Immature natural killer cell (primary cell): ENCODE measurements around the gene SCUBE2. TPM values are rescaled to one million over a fixed set of nuclear protein-coding genes. Genes with fewer than 3 reads are reported as not detected.
A peak's percentile ranks its signal among the peaks of the same experiment; 100 is the strongest.

Experiments
- DNase-seq, 3 donors: peaks; one replicate each; pipeline ENCODE4 v3.0.0; 2022; ENCODE audit warnings: mixed read lengths in 1 of 3
- H3K27ac Mint-ChIP-seq, 6 donors: one replicate each; pipeline ENCODE4 v1.8.0; 2020; ENCODE audit warnings: mixed read lengths in 6 of 6, mild to moderate bottlenecking in 5 of 6, inconsistent platforms in 4 of 6, moderate library complexity in 3 of 6
- H3K27me3 Mint-ChIP-seq, 3 donors: one replicate each; pipeline ENCODE4 v1.8.0; 2020 to 2021; ENCODE audit warnings: low read depth in 3 of 3, mild to moderate bottlenecking in 3 of 3, mixed read lengths in 3 of 3, moderate library complexity in 3 of 3, inconsistent platforms in 1 of 3
- H3K36me3 Mint-ChIP-seq, 3 donors: one replicate each; pipeline ENCODE4 v1.8.0; 2020; ENCODE audit warnings: mixed read lengths in 3 of 3, inconsistent platforms in 2 of 3, mild to moderate bottlenecking in 2 of 3
- H3K4me1 Mint-ChIP-seq, 2 donors: one replicate each; pipeline ENCODE4 v1.8.0; 2020; ENCODE audit warnings: inconsistent platforms in 2 of 2, mild to moderate bottlenecking in 2 of 2, mixed read lengths in 2 of 2, moderate library complexity in 1 of 2
- H3K4me3 Mint-ChIP-seq, 5 donors: one replicate each; pipeline ENCODE4 v1.8.0; 2020; ENCODE audit warnings: mild to moderate bottlenecking in 5 of 5, mixed read lengths in 5 of 5, inconsistent platforms in 3 of 5, moderate library complexity in 3 of 5
- H3K9me3 Mint-ChIP-seq, 6 donors: one replicate each; pipeline ENCODE4 v1.8.0; 2020; ENCODE audit warnings: mild to moderate bottlenecking in 6 of 6, mixed read lengths in 6 of 6, inconsistent platforms in 4 of 6, moderate library complexity in 3 of 6
- polyA plus RNA-seq, 3 donors: library from polyadenylated mRNA; unstranded; fragments of 300-500 nt; fragmentation: Illumina TruSeq; gene quantifications; one replicate each; pipeline ENCODE4 v1.2.3, GENCODE V29; 2021

The SCUBE2 gene
- polyA plus RNA-seq, 3 donors from 2014 or later = not detected

DNA sequence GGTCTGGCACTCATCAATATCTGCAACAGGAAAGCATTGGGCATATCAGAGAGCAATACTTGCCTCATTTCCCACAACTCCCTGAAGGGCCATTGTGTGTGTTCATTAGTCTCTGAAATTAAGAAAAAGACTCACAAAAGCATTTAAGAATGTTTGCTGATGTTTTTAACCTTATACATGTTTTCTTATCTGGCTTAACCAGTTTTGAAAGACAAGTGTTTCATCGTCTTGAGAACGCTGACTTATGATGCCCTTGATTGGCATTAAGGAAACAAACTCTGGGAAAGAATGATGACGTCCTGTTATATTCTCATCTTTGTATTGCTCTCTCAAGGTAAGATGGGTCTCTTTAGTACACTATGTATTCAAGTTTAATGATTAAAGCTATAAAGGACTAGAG is 32.0 kb downstream of the SCUBE2 start:
- no peak for DNase-seq
- peaks cover 0 to 2% of the 10 kb centered on the region in 2 donors for H3K4me1 Mint-ChIP-seq
- no peaks in the 10 kb centered on the region for H3K9me3 Mint-ChIP-seq
- no peaks in the 10 kb centered on the region for H3K36me3 Mint-ChIP-seq
- peaks cover 0 to 2% (median under 1%) of the 10 kb centered on the region in 3 donors for H3K27me3 Mint-ChIP-seq
- no peak overlapping the region for H3K27ac Mint-ChIP-seq
- no peak overlapping the region for H3K4me3 Mint-ChIP-seq

DNA sequence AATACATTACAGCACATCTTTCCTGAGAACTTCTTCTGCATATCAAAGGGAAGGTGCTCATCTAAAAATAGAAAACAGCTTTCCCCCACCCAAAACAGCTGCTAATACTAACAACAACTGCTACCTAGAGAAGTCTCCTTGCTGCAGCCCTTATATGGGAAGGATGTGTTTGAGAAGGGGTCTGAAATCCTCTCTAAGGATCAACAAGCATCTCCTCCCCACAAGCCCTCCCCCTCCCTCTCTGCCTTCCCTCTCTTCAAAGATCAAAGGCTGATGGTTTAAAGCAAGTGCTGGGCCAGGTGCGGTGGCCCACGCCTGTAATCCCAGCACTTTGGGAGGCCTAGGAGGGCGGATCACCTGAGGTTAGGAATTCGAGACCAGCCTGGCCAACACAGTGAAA is 33.5 kb downstream of the SCUBE2 start:
- Mint-ChIP-seq H3K4me1 (no peaks in the 10 kb centered on the region), H3K27ac (no peak overlapping the region), H3K9me3 (no peaks in the 10 kb centered on the region), H3K27me3 (peaks cover 0 to 2% (median 0%) of the 10 kb centered on the region in 3 donors), H3K4me3 (no peak overlapping the region), H3K36me3 (no peaks in the 10 kb centered on the region)
- DNase-seq = no peak

DNA sequence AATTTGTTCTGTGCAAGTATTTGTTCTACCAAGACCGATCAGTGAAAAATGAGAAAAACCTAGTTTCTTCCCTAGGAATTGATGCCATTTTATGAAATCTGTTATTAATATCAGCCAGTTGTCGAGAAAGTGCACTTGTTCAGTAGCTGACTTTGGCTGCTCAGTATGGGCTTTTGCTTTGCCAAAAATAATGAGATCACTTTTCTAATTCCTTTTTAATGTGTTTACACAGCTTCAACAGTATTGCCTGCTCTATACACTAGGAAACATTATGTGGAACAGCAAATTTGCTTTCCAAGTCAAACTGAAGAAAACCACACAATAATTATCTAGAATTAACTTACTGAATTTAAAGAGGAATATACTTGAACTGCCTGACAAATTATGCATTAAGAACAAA is 34.4 kb downstream of the SCUBE2 start:
- Mint-ChIP-seq H3K27me3 (peaks cover 0 to 2% (median 0%) of the 10 kb centered on the region in 3 donors), H3K9me3 (no peaks in the 10 kb centered on the region), H3K4me1 (no peaks in the 10 kb centered on the region), H3K27ac (no peak overlapping the region), H3K36me3 (no peaks in the 10 kb centered on the region), H3K4me3 (no peak overlapping the region)
- DNase-seq = no peak

DNA sequence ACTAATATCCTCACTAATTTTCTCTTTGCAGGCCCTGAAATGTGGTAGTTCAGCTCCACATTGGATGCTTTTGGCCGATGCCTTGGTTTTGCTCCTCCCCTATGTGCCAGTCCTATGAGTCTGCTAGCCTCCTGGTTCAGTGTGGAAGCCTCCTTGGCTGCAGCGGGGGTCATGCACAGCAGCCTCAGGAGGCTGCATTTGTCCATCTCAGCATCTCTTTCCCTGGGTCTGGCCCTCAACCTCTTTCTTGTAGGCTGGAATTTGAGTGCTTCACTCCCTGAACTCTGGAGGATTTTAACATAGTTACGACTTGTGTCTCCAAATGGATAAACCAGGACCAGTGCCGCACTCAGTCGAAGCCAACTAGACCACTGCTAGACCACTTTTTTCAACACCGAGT is 34.9 kb downstream of the SCUBE2 start:
- no peak for DNase-seq
- H3K4me1 Mint-ChIP-seq = no peaks in the 10 kb centered on the region
- H3K9me3 Mint-ChIP-seq = no peaks in the 10 kb centered on the region
- H3K27me3 Mint-ChIP-seq = peaks cover 0 to 2% (median 0%) of the 10 kb centered on the region in 3 donors
- no peaks in the 10 kb centered on the region for H3K36me3 Mint-ChIP-seq
- no peak overlapping the region for H3K27ac Mint-ChIP-seq
- no peak overlapping the region for H3K4me3 Mint-ChIP-seq

DNA sequence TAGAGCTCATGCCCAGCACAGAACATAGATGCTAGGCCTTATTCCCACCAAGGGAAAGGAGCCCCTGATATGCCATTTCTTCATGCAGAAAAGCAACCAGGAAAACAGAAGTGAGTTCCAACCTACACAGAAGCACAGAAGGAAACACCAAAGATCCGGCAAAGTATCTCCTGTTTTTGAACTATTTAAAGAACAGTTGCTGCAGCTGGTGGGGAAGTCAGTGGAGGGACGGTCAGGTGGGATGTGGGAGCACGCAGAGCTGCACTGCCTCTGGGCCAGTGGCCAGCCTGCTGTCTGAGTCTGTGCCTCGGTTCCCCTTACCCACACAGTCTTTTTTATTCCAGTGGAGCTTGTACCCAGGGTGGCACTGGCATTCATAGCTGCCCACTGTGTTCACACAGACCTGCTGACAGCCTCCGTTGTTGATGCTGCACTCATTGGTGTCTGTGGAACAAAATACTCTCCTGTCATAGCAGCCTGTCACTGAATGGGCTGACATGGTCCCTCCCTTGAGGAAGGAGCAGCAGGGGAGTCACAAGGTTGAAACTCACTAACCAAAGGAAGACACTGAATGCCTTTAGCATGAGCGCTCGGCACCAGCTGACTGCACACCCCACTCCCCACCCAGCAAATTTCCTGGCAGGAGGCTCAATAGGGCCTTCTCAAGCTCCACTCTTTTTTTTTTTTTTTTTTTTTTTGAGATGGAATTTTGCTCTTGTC is 37.9 kb downstream of the SCUBE2 start:
- H3K27ac Mint-ChIP-seq = peak overlapping the region in 1 of 6 donors; percentile 48
- H3K27me3 Mint-ChIP-seq = peaks cover 0 to 2% (median 0%) of the 10 kb centered on the region in 3 donors
- no peaks in the 10 kb centered on the region for H3K36me3 Mint-ChIP-seq
- no peaks in the 10 kb centered on the region for H3K4me1 Mint-ChIP-seq
- H3K4me3 Mint-ChIP-seq = no peak overlapping the region
- H3K9me3 Mint-ChIP-seq = no peaks in the 10 kb centered on the region
- DNase-seq = no peak

DNA sequence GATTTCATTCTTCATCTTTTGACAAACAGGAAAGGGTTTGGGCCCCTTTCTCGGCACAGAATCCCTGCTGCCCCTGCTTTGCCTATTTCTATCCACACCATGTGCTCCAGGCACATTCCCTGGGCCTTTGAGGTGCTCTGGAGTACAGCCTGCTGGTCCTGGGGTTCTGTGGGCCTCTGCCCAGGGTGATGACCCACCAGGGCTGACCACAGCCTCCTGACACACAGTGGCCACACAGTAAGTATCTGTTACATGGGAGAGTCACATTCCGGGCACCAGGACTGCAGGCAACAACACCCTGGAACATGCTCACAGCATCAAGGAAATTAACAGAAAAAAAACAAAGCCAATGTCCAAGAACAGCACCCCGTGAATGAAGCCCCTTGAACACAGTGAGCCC is 39.1 kb downstream of the SCUBE2 start:
- H3K9me3 Mint-ChIP-seq = no peaks in the 10 kb centered on the region
- no peaks in the 10 kb centered on the region for H3K36me3 Mint-ChIP-seq
- peaks cover 0 to 2% (median under 1%) of the 10 kb centered on the region in 3 donors for H3K27me3 Mint-ChIP-seq

DNA sequence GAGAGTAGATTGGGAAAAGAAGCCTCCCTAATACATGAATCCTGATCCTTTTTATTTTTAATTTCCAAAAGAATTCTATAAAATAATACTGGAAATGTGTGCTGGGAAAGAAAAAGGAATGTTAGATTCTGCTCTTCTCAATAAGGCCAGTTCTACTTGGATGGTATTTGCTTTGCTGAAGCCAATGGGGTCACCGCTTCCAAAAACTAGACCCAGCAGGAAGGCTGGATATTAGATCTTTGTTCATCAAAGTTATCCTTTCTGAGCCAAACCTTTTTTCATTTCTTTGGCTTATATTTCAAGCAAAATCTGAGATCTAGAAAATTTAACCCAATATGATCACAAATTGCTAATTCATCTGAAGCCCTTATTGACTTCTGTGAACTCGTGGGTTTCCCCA is 41.4 kb downstream of the SCUBE2 start:
- no peaks in the 10 kb centered on the region for H3K9me3 Mint-ChIP-seq
- peaks cover 0 to 2% (median 2%) of the 10 kb centered on the region in 3 donors for H3K27me3 Mint-ChIP-seq
- H3K27ac Mint-ChIP-seq = no peak overlapping the region
- DNase-seq = no peak
- H3K36me3 Mint-ChIP-seq = no peaks in the 10 kb centered on the region
- no peaks in the 10 kb centered on the region for H3K4me1 Mint-ChIP-seq
- no peak overlapping the region for H3K4me3 Mint-ChIP-seq

More for the DNA sequence above, 39.1 kb downstream of the SCUBE2 start:
- DNase-seq = no peak
- H3K4me1 Mint-ChIP-seq = no peaks in the 10 kb centered on the region
- H3K4me3 Mint-ChIP-seq = no peak overlapping the region
- H3K27ac Mint-ChIP-seq = no peak overlapping the region

DNA sequence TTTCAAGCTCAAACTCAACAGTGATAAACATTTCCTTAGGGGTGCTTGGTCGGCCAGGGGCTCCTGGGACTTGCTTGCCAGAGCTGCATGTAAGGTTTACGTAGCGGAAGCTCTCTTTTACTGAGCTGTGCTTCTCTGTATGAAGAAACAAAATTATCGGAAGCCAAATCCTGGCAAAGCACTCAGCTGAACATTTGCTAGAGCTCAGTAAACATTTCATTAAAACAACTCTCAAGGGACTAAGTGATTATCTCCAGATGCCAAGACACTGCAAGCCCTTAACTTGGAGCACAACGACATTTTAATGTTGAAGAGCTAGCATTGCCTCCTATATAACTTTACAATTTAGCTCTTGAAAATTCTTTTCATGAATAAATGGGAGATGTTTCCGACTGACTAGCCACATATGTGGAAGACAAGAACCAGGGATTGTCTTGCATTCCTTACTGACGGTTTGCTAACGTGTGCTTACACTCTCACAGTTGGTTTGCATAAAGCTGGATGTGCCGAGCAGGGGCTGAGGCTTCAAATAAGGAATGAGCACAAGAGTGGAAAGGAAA is 43.4 kb downstream of the SCUBE2 start:
- Mint-ChIP-seq H3K4me3 (no peak overlapping the region), H3K27me3 (peaks cover 0 to 2% (median 0%) of the 10 kb centered on the region in 3 donors), H3K27ac (no peak overlapping the region)

DNA sequence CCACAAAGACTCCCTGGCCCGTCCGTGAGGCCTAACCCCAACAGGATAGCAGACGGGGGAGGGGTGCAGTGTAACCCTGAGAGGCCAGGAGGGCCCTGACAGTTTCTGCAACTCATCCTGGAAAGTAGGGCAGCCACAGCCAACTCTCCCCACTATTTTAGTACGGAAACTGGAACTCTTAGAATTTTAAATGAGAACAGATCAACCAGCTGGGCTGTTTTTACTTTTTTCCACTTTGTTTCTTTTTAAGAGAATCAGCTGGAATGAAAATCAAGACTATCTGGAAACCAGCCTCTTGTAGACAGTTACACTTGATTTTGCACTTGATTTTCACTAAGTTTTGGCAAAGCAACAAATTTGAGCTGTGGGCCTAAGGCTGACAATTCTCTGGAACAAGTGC is 44.9 kb downstream of the SCUBE2 start:
- H3K9me3 Mint-ChIP-seq = no peaks in the 10 kb centered on the region
- H3K4me1 Mint-ChIP-seq = no peaks in the 10 kb centered on the region
- no peak overlapping the region for H3K27ac Mint-ChIP-seq
- H3K36me3 Mint-ChIP-seq = no peaks in the 10 kb centered on the region
- peaks cover 0 to 2% (median 0%) of the 10 kb centered on the region in 3 donors for H3K27me3 Mint-ChIP-seq
- H3K4me3 Mint-ChIP-seq = no peak overlapping the region
- DNase-seq = no peak

More for the DNA sequence above, 43.4 kb downstream of the SCUBE2 start:
- H3K4me1 Mint-ChIP-seq = no peaks in the 10 kb centered on the region
- no peak for DNase-seq
- H3K9me3 Mint-ChIP-seq = no peaks in the 10 kb centered on the region
- H3K36me3 Mint-ChIP-seq = no peaks in the 10 kb centered on the region

DNA sequence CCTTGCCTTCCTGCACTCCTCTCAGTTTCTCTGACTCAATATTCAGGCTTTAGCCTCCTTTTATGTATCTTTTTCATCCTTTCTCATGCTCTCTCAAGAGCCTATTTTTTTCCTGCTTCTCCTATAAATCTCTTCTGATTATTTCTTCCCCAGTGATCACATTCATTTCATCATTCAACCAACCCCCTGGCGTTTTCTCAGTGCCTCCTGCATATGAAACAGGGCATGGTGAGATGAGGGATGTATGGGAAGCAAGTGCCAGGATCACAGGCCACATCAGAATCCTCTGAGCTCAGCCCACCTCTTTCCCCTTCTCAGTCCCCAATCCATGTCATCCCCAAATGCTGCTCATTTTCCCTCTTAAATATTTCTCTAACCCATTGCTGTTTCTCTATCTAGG is 48.9 kb downstream of the SCUBE2 start:
- H3K4me1 Mint-ChIP-seq = no peaks in the 10 kb centered on the region
- H3K27ac Mint-ChIP-seq = no peak overlapping the region
- no peaks in the 10 kb centered on the region for H3K36me3 Mint-ChIP-seq
- peaks cover 0 to 5% (median 4%) of the 10 kb centered on the region in 3 donors for H3K27me3 Mint-ChIP-seq
- H3K4me3 Mint-ChIP-seq = no peak overlapping the region
- H3K9me3 Mint-ChIP-seq = no peaks in the 10 kb centered on the region
- DNase-seq = no peak

DNA sequence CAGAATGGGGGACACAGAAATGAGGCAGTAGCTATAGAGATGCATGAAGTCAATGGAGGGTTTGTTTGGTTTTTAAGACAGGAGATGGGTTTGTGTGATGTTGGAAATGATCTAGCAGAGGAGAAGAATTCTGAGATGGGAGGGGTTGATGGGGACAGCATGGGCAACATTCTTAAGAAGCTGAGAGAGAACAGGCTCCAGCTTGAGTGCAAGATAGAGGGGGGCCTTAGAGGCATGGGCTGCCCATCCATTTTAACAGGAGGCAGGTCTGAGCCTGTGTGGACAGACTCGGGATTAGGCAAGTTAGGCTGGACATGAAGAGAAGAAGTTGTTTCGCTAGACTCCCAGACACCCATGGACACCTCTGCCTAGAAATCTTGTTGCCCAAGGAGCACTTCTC is 49.7 kb downstream of the SCUBE2 start:
- Mint-ChIP-seq H3K4me3 (no peak overlapping the region), H3K4me1 (no peaks in the 10 kb centered on the region), H3K27ac (no peak overlapping the region), H3K9me3 (no peaks in the 10 kb centered on the region), H3K36me3 (no peaks in the 10 kb centered on the region), H3K27me3 (peaks cover 0 to 4% (median 3%) of the 10 kb centered on the region in 3 donors)
- no peak for DNase-seq

DNA sequence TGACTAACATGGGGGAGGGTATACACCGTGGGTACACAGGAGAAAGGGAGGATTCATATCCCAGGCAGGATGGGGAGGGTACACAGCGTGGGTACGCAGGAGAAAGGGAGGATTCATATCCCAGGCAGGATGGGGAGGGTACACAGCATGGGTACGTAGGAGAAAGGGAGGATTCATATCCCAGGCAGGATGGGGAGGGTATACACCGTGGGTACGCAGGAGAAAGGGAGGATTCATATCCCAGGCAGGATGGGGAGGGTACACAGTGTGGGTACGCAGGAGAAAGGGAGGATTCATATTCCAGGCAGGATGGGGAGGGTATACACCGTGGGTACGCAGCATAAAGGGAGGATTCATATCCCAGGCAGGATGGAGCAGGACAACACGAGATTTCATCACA is 51.0 kb downstream of the SCUBE2 start:
- Mint-ChIP-seq H3K27me3 (peaks cover 0 to 4% (median 3%) of the 10 kb centered on the region in 3 donors), H3K4me1 (no peaks in the 10 kb centered on the region), H3K36me3 (no peaks in the 10 kb centered on the region), H3K9me3 (no peaks in the 10 kb centered on the region), H3K27ac (no peak overlapping the region), H3K4me3 (no peak overlapping the region)
- no peak for DNase-seq

DNA sequence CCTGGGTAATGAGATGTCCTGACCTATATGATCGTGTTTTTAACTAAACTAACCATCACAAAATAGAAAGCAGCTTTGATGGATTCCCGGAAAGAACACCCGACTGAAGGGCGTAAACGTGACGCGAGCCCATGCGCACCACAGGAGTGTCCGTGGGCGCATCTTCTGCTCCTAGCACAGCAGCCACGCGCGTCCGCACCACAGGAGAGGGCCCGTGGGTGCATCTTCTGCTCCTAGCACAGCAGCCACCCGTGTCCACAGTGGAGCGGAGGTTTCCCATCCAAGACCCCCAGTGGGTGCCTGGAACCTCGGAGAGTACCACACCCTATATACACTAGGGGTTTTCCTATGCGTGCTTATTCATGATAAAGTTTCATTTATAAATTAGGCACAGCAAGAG is 51.5 kb downstream of the SCUBE2 start:
- peaks cover 0 to 4% (median 3%) of the 10 kb centered on the region in 3 donors for H3K27me3 Mint-ChIP-seq
- H3K4me1 Mint-ChIP-seq = no peaks in the 10 kb centered on the region
- no peaks in the 10 kb centered on the region for H3K9me3 Mint-ChIP-seq
- DNase-seq = no peak
- H3K4me3 Mint-ChIP-seq = no peak overlapping the region
- no peaks in the 10 kb centered on the region for H3K36me3 Mint-ChIP-seq
- H3K27ac Mint-ChIP-seq = no peak overlapping the region

DNA sequence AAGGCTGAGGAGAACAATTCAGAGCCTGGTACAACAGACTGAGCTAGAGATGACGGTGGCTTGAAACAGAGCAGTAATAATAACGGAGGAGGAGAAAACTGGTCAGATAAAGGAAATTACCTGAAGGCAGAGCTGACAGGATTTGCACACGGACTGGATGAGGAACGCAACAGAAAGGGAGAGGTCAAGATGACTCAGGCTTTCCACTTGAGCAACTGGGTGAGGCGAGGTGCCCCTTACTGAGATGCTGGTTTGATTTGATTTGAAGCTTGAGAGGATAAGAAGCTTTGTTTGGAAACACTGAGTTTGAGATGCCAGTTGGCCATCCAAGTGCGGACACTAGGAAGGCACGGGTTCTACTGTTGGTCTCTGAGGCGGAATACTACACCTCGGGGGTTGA is 52.2 kb downstream of the SCUBE2 start:
- H3K4me3 Mint-ChIP-seq = no peak overlapping the region
- no peaks in the 10 kb centered on the region for H3K4me1 Mint-ChIP-seq
- no peaks in the 10 kb centered on the region for H3K36me3 Mint-ChIP-seq
- peaks cover 0 to 4% (median 3%) of the 10 kb centered on the region in 3 donors for H3K27me3 Mint-ChIP-seq
- no peaks in the 10 kb centered on the region for H3K9me3 Mint-ChIP-seq
- no peak for DNase-seq
- no peak overlapping the region for H3K27ac Mint-ChIP-seq

DNA sequence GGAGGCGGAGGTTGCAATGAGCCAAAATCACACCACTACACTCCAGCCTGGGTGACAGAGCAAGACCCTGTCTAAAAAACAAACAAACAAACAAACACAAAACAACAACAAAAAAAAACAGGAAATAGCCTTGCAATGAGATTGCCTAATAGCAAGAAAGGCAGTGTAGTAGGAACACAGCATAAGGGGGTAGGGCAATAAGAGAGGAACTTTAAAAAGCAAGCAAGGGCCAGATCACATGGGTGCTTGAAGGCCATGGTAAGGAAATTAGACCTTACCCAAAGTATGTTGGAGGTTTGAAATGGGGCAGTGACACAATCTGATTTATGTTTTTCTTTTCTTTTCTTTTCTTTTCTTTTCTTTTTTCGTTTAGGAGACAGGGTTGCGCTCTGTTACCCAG is 52.9 kb downstream of the SCUBE2 start:
- Mint-ChIP-seq H3K4me1 (no peaks in the 10 kb centered on the region), H3K4me3 (no peak overlapping the region), H3K27me3 (peaks cover 0 to 4% (median 3%) of the 10 kb centered on the region in 3 donors), H3K9me3 (no peaks in the 10 kb centered on the region), H3K27ac (no peak overlapping the region), H3K36me3 (no peaks in the 10 kb centered on the region)
- no peak for DNase-seq
